ENCODE data around the gene KCNQ1.

KCNQ1 gene

GRCh38 chr11:2886936-2887335 lies 442.1 kb downstream of the KCNQ1 start:
- Mint-ChIP-seq H3K9me3 (no peaks in the 10 kb centered on the region), H3K4me1 (peaks cover 31% of the 10 kb centered on the region), H3K27ac (no peak overlapping the region), H3K36me3 (peaks cover 14% of the 10 kb centered on the region), H3K4me3 (peak overlapping the region; percentile 43)
- DNase-seq (ENCODE audit: low spot score in 2 of 2) (no peak), ATAC-seq (no peak)

- Mint-ChIP-seq H3K27ac (no peak overlapping the region), H3K36me3 (peaks cover 13% of the 10 kb centered on the region), H3K4me3 (peak overlapping the region; percentile 43), H3K4me1 (peaks cover 36% of the 10 kb centered on the region), H3K9me3 (no peaks in the 10 kb centered on the region)
- ATAC-seq (no peak), DNase-seq (ENCODE audit: low spot score in 2 of 2) (no peak)
These were observed 442.8 kb downstream of the KCNQ1 start for GRCh38 chr11:2887515-2888195.

- peak; percentile 47 for ATAC-seq
- peak; percentile 93 to 94 for DNase-seq (ENCODE audit: low spot score in 2 of 2)
- H3K4me3 Mint-ChIP-seq = peak overlapping the region; percentile 43
- peaks cover 42% of the 10 kb centered on the region for H3K4me1 Mint-ChIP-seq
- H3K9me3 Mint-ChIP-seq = no peaks in the 10 kb centered on the region
- no peak overlapping the region for H3K27ac Mint-ChIP-seq
- H3K36me3 Mint-ChIP-seq = peaks cover 5% of the 10 kb centered on the region
These were observed 443.6 kb downstream of the KCNQ1 start for GRCh38 chr11:2888266-2888968.

- H3K27ac Mint-ChIP-seq = no peak overlapping the region
- peaks cover 42% of the 10 kb centered on the region for H3K4me1 Mint-ChIP-seq
- H3K9me3 Mint-ChIP-seq = no peaks in the 10 kb centered on the region
- no peak for ATAC-seq
- H3K36me3 Mint-ChIP-seq = peaks cover 5% of the 10 kb centered on the region
- DNase-seq (ENCODE audit: low spot score in 2 of 2) = no peak
- H3K4me3 Mint-ChIP-seq = no peak overlapping the region
These were observed 444.8 kb downstream of the KCNQ1 start for GRCh38 chr11:2889362-2890273.

GRCh38 chr11:2890466-2891294 lies 445.9 kb downstream of the KCNQ1 start:
- no peak for DNase-seq (ENCODE audit: low spot score in 2 of 2)
- peaks cover 36% of the 10 kb centered on the region for H3K4me1 Mint-ChIP-seq
- no peak for ATAC-seq
- no peaks in the 10 kb centered on the region for H3K9me3 Mint-ChIP-seq
- peak overlapping the region; percentile 91 for H3K27ac Mint-ChIP-seq
- H3K4me3 Mint-ChIP-seq = no peak overlapping the region
- peaks cover 5% of the 10 kb centered on the region for H3K36me3 Mint-ChIP-seq

- Mint-ChIP-seq H3K4me3 (peak overlapping the region; percentile 77), H3K36me3 (peaks cover 4% of the 10 kb centered on the region), H3K4me1 (peaks cover 34% of the 10 kb centered on the region), H3K9me3 (no peaks in the 10 kb centered on the region), H3K27ac (peak overlapping the region; percentile 91)
- DNase-seq (ENCODE audit: low spot score in 2 of 2) (no peak), ATAC-seq (no peak)
These were observed 446.8 kb downstream of the KCNQ1 start for GRCh38 chr11:2891326-2892214.

- Mint-ChIP-seq H3K27ac (peak overlapping the region; percentile 91), H3K4me3 (peak overlapping the region; percentile 77), H3K9me3 (no peaks in the 10 kb centered on the region), H3K4me1 (peaks cover 26% of the 10 kb centered on the region), H3K36me3 (no peaks in the 10 kb centered on the region)
- DNase-seq (ENCODE audit: low spot score in 2 of 2) = peak; percentile 60 to 85
- ATAC-seq = peak; percentile 60
These were observed 447.6 kb downstream of the KCNQ1 start for GRCh38 chr11:2892215-2892966.

- Mint-ChIP-seq H3K36me3 (no peaks in the 10 kb centered on the region), H3K27ac (peak overlapping the region; percentile 91), H3K4me3 (peak overlapping the region; percentile 77), H3K4me1 (peaks cover 28% of the 10 kb centered on the region), H3K9me3 (no peaks in the 10 kb centered on the region)
- DNase-seq (ENCODE audit: low spot score in 2 of 2) (no peak), ATAC-seq (peak; percentile 74)
These were observed 448.2 kb downstream of the KCNQ1 start for GRCh38 chr11:2892967-2893528.

GRCh38 chr11:2893935-2894334 lies 449.1 kb downstream of the KCNQ1 start:
- no peaks in the 10 kb centered on the region for H3K36me3 Mint-ChIP-seq
- H3K4me3 Mint-ChIP-seq = no peak overlapping the region
- no peaks in the 10 kb centered on the region for H3K9me3 Mint-ChIP-seq
- peaks cover 31% of the 10 kb centered on the region for H3K4me1 Mint-ChIP-seq
- DNase-seq (ENCODE audit: low spot score in 2 of 2) (no peak), ATAC-seq (no peak)
- H3K27ac Mint-ChIP-seq = peak overlapping the region; percentile 90

GRCh38 chr11:2896047-2896446 lies 451.2 kb downstream of the KCNQ1 start:
- peak overlapping the region; percentile 81 for H3K27ac Mint-ChIP-seq
- H3K4me1 Mint-ChIP-seq = peaks cover 44% of the 10 kb centered on the region
- no peak overlapping the region for H3K4me3 Mint-ChIP-seq
- ATAC-seq (no peak), DNase-seq (ENCODE audit: low spot score in 2 of 2) (no peak)
- no peaks in the 10 kb centered on the region for H3K9me3 Mint-ChIP-seq
- H3K36me3 Mint-ChIP-seq = no peaks in the 10 kb centered on the region

GRCh38 chr11:2897048-2897447 lies 452.2 kb downstream of the KCNQ1 start:
- no peaks in the 10 kb centered on the region for H3K36me3 Mint-ChIP-seq
- H3K9me3 Mint-ChIP-seq = no peaks in the 10 kb centered on the region
- peak overlapping the region; percentile 81 for H3K27ac Mint-ChIP-seq
- ATAC-seq (no peak), DNase-seq (ENCODE audit: low spot score in 2 of 2) (no peak)
- peaks cover 45% of the 10 kb centered on the region for H3K4me1 Mint-ChIP-seq
- no peak overlapping the region for H3K4me3 Mint-ChIP-seq

- Mint-ChIP-seq H3K9me3 (no peaks in the 10 kb centered on the region), H3K4me3 (peak overlapping the region; percentile 79), H3K36me3 (no peaks in the 10 kb centered on the region), H3K27ac (peak overlapping the region; percentile 95), H3K4me1 (peaks cover 36% of the 10 kb centered on the region)
- ATAC-seq = peak; percentile 84
- DNase-seq (ENCODE audit: low spot score in 2 of 2) = peak in 1 of 2 donors; percentile 77
These were observed 453.7 kb downstream of the KCNQ1 start for GRCh38 chr11:2898366-2899079.
